GM23338 (cell line): ENCODE results near the gene ATXN7L2. TPM values are rescaled to one million over a fixed set of nuclear protein-coding genes. Genes with fewer than 3 reads are reported as not detected.

Experiments used
- ATAC-seq: fragments of 200-7000 bp; cut with Tn5 transposase; 3 replicates; pipeline ENCODE4 v1.9.1; 2020
- DNase-seq: peaks from one replicate; pipeline ENCODE4 v3.0.0-alpha.2; 2015; ENCODE audit warnings: low spot score
- H2AFZ ChIP-seq: fragments of 200-600 bp; sonication (generic); 2 replicates; pipeline ENCODE4 v1.8.0; 2016; ENCODE audit warnings: antibody characterized with exemption, mild to moderate bottlenecking, moderate library complexity
- H3F3A ChIP-seq: fragments of 200-600 bp; sonication (generic); replicated peaks from 2 replicates; pipeline ENCODE4 v1.8.0; 2017; ENCODE audit warnings: antibody characterized with exemption, mixed run types, low read depth
- H3K27ac ChIP-seq: fragments of 200-600 bp; sonication (generic); 2 replicates; pipeline ENCODE4 v1.6.1; 2016; ENCODE audit warnings: low read depth
- H3K27me3 ChIP-seq: fragments of 200-600 bp; sonication (generic); 2 replicates; pipeline ENCODE4 v1.8.0; 2016; ENCODE audit warnings: mild to moderate bottlenecking, mixed run types, moderate library complexity; ENCODE audit not compliant: insufficient read depth
- H3K36me3 ChIP-seq: fragments of 200-600 bp; sonication (generic); 2 replicates; pipeline ENCODE4 v1.8.0; 2016; ENCODE audit warnings: mild to moderate bottlenecking; ENCODE audit not compliant: insufficient read depth
- H3K4me1 ChIP-seq: fragments of 200-600 bp; sonication (generic); 2 replicates; pipeline ENCODE4 v1.8.0; 2016; ENCODE audit warnings: mild to moderate bottlenecking, moderate library complexity; ENCODE audit not compliant: insufficient read depth
- H3K4me2 ChIP-seq: fragments of 200-600 bp; sonication (generic); 2 replicates; pipeline ENCODE4 v1.7.1; 2017; ENCODE audit warnings: mixed run types
- H3K4me3 ChIP-seq: fragments of 200-600 bp; sonication (generic); 2 replicates; pipeline ENCODE4 v1.6.1; 2016; ENCODE audit warnings: mixed run types
- H3K79me2 ChIP-seq: fragments of 200-600 bp; sonication (generic); replicated peaks from 2 replicates; pipeline ENCODE4 v1.8.0; 2017; ENCODE audit warnings: mild to moderate bottlenecking; ENCODE audit not compliant: insufficient read depth
- H3K9me2 ChIP-seq: fragments of 200-600 bp; sonication (generic); 2 replicates; pipeline ENCODE4 v1.8.0; 2017; ENCODE audit not compliant: insufficient read depth
- H4K20me1 ChIP-seq: fragments of 200-600 bp; sonication (generic); replicated peaks from 2 replicates; pipeline ENCODE4 v1.8.0; 2017; ENCODE audit warnings: mild to moderate bottlenecking; ENCODE audit not compliant: insufficient read depth
- H3K27ac Mint-ChIP-seq: 2 replicates; pipeline ENCODE4 v1.8.0; 2020; ENCODE audit warnings: inconsistent platforms, mild to moderate bottlenecking, moderate library complexity, mixed read lengths
- H3K27me3 Mint-ChIP-seq: 3 replicates; pipeline ENCODE4 v1.8.0; 2022; ENCODE audit warnings: low read depth, mild to moderate bottlenecking, moderate library complexity, mixed read lengths, inconsistent platforms; ENCODE audit not compliant: insufficient read depth, poor library complexity
- H3K36me3 Mint-ChIP-seq: 3 replicates; pipeline ENCODE4 v1.8.0; 2021; ENCODE audit warnings: low read depth, mild to moderate bottlenecking, inconsistent platforms, moderate library complexity, mixed read lengths
- H3K4me1 Mint-ChIP-seq: 3 replicates; pipeline ENCODE4 v1.8.0; 2020; ENCODE audit warnings: mild to moderate bottlenecking, inconsistent platforms, mixed read lengths
- H3K4me3 Mint-ChIP-seq: 3 replicates; pipeline ENCODE4 v1.8.0; 2021; ENCODE audit warnings: moderate library complexity, mild to moderate bottlenecking, inconsistent platforms, mixed read lengths
- H3K9me3 Mint-ChIP-seq: 3 replicates; pipeline ENCODE4 v1.8.0; 2020; ENCODE audit warnings: moderate library complexity, mild to moderate bottlenecking, inconsistent platforms, mixed read lengths
- CREB1 ChIP-seq: fragments of 250-450 bp; sonication (Bioruptor Pico); IDR thresholded peaks from 2 replicates; pipeline ENCODE4 v1.5.0; 2020; ENCODE audit warnings: low read depth, mild to moderate bottlenecking, moderate library complexity
- EZH2 ChIP-seq: fragments of 200-600 bp; sonication (generic); IDR thresholded peaks from one replicate; pipeline ENCODE4 v1.8.0; 2017; ENCODE audit warnings: antibody characterized with exemption, mild to moderate bottlenecking, low read depth; ENCODE audit not compliant: unreplicated experiment
- EZH2phosphoT487 ChIP-seq: fragments of 200-600 bp; sonication (generic); IDR thresholded peaks from one replicate; pipeline ENCODE4 v1.8.1; 2018; ENCODE audit warnings: antibody characterized with exemption; ENCODE audit not compliant: unreplicated experiment
- JUNB ChIP-seq: IDR thresholded peaks from one replicate; pipeline ENCODE4 v1.6.1; 2016; ENCODE audit warnings: antibody characterized with exemption; ENCODE audit not compliant: unreplicated experiment
- NANOG ChIP-seq: IDR thresholded peaks from 2 replicates; pipeline ENCODE4 v1.6.1; 2016; ENCODE audit warnings: antibody characterized with exemption, borderline replicate concordance
- STAT1 ChIP-seq: IDR thresholded peaks from one replicate; pipeline ENCODE4 v1.6.1; 2016; ENCODE audit warnings: antibody characterized with exemption; ENCODE audit not compliant: unreplicated experiment
- polyA plus RNA-seq: library from polyadenylated mRNA; unstranded; fragments of >200 nt; fragmentation: Nextera tagmentation; extraction: Ambion mirVana; gene quantifications from 2 replicates; pipeline ENCODE4 v1.2.1, GENCODE V29; 2016
- total RNA-seq: library from RNA; depleted of rRNA; stranded (reverse); fragments of >200 nt; shearing (Covaris generic); gene quantifications from 2 replicates; pipeline ENCODE4 v1.2.3, GENCODE V29; 2014
- TF ChIP-seq, protein P1 (sequence below): IDR thresholded peaks from 2 replicates; pipeline ENCODE4 v1.6.1; 2016; ENCODE audit warnings: antibody characterized with exemption
- TF ChIP-seq, protein P2 (sequence below), 2 experiments: fragments of 200-600 bp in 1 of 2; sonication (generic) in 1 of 2; conservative IDR thresholded peaks; 2 replicates each; pipeline versions ENCODE4 v1.5.1 to v1.6.1; 2016 to 2017; ENCODE audit warnings: antibody characterized with exemption in 2 of 2, low read depth in 2 of 2, mild to moderate bottlenecking in 2 of 2, moderate library complexity in 1 of 2
- TF ChIP-seq, protein P3 (sequence below): fragments of 250-450 bp; sonication (Bioruptor Pico); IDR thresholded peaks from 2 replicates; pipeline ENCODE4 v1.5.0; 2020; ENCODE audit warnings: mild to moderate bottlenecking, moderate library complexity

Gene ATXN7L2
- total and polyA plus RNA-seq, 2 experiments from 2014 or later = 8.0 to 9.9 TPM

DNA sequence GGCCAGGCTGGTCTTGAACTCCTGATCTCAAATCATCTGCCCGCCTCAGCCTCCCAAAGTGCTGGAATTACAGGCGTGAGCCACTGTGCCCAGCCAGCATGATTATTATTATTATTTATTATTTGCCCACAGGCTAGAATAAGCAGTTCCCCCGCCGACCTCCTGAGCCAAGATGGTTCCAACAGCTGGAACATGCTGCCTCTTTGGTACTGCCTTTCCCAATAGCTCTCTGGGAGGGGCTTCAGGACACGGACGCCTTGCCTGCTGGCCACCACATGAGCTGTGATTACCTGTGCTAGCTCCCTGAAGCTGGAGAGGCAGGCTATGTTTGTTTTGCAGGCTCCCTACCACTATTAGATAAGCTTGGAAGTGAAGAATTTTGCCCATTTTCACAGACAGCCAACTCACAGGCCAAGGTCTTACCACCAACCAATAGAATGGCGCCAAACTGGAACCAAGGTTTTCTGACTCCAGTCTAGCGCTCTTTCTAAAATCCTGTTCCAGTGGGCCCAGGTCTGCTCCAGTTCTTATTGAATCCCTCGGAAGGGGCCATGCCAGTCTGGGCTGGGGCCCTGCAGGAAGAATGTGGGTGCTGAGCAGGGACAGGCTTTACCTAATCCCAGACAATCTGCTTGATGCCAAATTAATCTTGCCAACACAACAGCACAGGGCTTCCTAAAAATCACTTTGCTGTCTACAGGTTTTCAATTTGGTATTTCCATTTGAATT lies 53.9 kb downstream of the ATXN7L2 start:
- Histone ChIP-seq H3K36me3 (no peaks in the 10 kb centered on the region), H3K27me3 (no peaks in the 10 kb centered on the region), H3K27ac (no peak overlapping the region), H3K4me1 (peaks cover 3% of the 10 kb centered on the region; the same call in 1 of the 2 replicates), H3K9me2 (no peaks in the 10 kb centered on the region), H2AFZ (peak overlapping the region; percentile 89), H4K20me1 (no peaks in the 10 kb centered on the region), H3K4me2 (no peak overlapping the region), H3K4me3 (no peak overlapping the region), H3F3A (no peaks in the 10 kb centered on the region), H3K79me2 (no peaks in the 10 kb centered on the region)
- peaks cover 6% of the 10 kb centered on the region for H3K4me1 Mint-ChIP-seq
- peaks cover 3% of the 10 kb centered on the region for H3K27me3 Mint-ChIP-seq
- no peak overlapping the region for H3K4me3 Mint-ChIP-seq
- no peak overlapping the region for H3K27ac Mint-ChIP-seq
- DNase-seq = no peak
- no peaks in the 10 kb centered on the region for H3K9me3 Mint-ChIP-seq
- no peak for ATAC-seq
- H3K36me3 Mint-ChIP-seq = no peaks in the 10 kb centered on the region
- no peak for TF ChIP-seq CREB1 (CRISPR knock-in tag)
- TF ChIP-seq STAT1 = no peak
- TF ChIP-seq JUNB = no peak

DNA sequence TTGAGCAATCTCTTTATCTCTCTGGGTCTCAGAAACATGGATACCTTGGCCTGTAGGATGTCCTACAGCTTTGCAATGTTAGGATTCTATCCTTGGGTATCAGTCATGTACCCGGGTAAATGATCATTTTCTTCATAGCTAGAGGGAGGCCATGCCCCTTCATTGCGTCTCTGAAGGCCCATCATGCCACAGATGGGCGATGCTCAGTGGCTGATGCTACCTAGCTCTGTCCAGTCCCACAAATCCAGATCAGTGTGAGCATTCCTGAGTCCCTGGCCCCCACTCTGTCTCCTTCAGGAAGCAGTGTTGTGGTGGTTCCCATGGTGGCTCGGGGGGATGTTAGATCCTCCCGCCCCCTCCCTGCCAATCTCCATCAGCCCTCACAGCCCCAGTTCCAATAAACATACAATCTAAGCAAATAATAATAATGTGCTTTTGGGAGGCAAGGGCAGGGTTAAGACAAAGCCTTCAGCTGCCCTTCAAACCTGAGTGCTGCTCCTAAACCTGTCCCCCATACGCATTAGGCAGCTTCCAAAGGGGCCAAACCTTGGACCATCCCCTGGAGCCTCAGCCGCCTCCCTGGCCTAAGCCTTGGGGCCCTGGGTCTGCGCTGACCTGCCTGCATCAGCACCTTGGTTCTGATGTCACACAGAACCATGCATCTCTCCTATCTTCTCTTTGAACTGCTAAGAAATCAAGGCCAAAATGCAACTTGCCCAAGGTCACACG lies 55.3 kb downstream of the ATXN7L2 start:
- peaks cover 3% of the 10 kb centered on the region for H3K27me3 Mint-ChIP-seq
- H3K79me2 ChIP-seq = no peaks in the 10 kb centered on the region
- H2AFZ ChIP-seq = no peak overlapping the region
- no peaks in the 10 kb centered on the region for H3K9me2 ChIP-seq
- no peaks in the 10 kb centered on the region for H3K36me3 ChIP-seq
- H3K4me2 ChIP-seq = no peak overlapping the region
- no peak overlapping the region for H3K27ac ChIP-seq
- H3K4me1 Mint-ChIP-seq = peaks cover 7% of the 10 kb centered on the region
- H3K4me1 ChIP-seq = no peaks in the 10 kb centered on the region
- H3K4me3 Mint-ChIP-seq = no peak overlapping the region; the same call in 2 of the 3 replicates
- DNase-seq = no peak
- H3K4me3 ChIP-seq = no peak overlapping the region
- no peak overlapping the region for H3K27ac Mint-ChIP-seq
- ATAC-seq = no peak
- H3F3A ChIP-seq = no peaks in the 10 kb centered on the region
- no peaks in the 10 kb centered on the region for H3K9me3 Mint-ChIP-seq
- no peaks in the 10 kb centered on the region for H4K20me1 ChIP-seq
- H3K36me3 Mint-ChIP-seq = no peaks in the 10 kb centered on the region
- no peaks in the 10 kb centered on the region for H3K27me3 ChIP-seq
- TF ChIP-seq, protein P1, sequence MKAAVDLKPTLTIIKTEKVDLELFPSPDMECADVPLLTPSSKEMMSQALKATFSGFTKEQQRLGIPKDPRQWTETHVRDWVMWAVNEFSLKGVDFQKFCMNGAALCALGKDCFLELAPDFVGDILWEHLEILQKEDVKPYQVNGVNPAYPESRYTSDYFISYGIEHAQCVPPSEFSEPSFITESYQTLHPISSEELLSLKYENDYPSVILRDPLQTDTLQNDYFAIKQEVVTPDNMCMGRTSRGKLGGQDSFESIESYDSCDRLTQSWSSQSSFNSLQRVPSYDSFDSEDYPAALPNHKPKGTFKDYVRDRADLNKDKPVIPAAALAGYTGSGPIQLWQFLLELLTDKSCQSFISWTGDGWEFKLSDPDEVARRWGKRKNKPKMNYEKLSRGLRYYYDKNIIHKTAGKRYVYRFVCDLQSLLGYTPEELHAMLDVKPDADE = no peak
- TF ChIP-seq, protein P2, sequence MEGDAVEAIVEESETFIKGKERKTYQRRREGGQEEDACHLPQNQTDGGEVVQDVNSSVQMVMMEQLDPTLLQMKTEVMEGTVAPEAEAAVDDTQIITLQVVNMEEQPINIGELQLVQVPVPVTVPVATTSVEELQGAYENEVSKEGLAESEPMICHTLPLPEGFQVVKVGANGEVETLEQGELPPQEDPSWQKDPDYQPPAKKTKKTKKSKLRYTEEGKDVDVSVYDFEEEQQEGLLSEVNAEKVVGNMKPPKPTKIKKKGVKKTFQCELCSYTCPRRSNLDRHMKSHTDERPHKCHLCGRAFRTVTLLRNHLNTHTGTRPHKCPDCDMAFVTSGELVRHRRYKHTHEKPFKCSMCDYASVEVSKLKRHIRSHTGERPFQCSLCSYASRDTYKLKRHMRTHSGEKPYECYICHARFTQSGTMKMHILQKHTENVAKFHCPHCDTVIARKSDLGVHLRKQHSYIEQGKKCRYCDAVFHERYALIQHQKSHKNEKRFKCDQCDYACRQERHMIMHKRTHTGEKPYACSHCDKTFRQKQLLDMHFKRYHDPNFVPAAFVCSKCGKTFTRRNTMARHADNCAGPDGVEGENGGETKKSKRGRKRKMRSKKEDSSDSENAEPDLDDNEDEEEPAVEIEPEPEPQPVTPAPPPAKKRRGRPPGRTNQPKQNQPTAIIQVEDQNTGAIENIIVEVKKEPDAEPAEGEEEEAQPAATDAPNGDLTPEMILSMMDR (conservative IDR thresholded peaks at IDR 0.05; ENCODE audit: low read depth in 2 of 2) = no peak
- TF ChIP-seq EZH2phosphoT487 (no peak), CREB1 (CRISPR knock-in tag) (no peak), JUNB (no peak), EZH2 (no peak), NANOG (no peak), STAT1 (no peak)
- TF ChIP-seq, protein P3, sequence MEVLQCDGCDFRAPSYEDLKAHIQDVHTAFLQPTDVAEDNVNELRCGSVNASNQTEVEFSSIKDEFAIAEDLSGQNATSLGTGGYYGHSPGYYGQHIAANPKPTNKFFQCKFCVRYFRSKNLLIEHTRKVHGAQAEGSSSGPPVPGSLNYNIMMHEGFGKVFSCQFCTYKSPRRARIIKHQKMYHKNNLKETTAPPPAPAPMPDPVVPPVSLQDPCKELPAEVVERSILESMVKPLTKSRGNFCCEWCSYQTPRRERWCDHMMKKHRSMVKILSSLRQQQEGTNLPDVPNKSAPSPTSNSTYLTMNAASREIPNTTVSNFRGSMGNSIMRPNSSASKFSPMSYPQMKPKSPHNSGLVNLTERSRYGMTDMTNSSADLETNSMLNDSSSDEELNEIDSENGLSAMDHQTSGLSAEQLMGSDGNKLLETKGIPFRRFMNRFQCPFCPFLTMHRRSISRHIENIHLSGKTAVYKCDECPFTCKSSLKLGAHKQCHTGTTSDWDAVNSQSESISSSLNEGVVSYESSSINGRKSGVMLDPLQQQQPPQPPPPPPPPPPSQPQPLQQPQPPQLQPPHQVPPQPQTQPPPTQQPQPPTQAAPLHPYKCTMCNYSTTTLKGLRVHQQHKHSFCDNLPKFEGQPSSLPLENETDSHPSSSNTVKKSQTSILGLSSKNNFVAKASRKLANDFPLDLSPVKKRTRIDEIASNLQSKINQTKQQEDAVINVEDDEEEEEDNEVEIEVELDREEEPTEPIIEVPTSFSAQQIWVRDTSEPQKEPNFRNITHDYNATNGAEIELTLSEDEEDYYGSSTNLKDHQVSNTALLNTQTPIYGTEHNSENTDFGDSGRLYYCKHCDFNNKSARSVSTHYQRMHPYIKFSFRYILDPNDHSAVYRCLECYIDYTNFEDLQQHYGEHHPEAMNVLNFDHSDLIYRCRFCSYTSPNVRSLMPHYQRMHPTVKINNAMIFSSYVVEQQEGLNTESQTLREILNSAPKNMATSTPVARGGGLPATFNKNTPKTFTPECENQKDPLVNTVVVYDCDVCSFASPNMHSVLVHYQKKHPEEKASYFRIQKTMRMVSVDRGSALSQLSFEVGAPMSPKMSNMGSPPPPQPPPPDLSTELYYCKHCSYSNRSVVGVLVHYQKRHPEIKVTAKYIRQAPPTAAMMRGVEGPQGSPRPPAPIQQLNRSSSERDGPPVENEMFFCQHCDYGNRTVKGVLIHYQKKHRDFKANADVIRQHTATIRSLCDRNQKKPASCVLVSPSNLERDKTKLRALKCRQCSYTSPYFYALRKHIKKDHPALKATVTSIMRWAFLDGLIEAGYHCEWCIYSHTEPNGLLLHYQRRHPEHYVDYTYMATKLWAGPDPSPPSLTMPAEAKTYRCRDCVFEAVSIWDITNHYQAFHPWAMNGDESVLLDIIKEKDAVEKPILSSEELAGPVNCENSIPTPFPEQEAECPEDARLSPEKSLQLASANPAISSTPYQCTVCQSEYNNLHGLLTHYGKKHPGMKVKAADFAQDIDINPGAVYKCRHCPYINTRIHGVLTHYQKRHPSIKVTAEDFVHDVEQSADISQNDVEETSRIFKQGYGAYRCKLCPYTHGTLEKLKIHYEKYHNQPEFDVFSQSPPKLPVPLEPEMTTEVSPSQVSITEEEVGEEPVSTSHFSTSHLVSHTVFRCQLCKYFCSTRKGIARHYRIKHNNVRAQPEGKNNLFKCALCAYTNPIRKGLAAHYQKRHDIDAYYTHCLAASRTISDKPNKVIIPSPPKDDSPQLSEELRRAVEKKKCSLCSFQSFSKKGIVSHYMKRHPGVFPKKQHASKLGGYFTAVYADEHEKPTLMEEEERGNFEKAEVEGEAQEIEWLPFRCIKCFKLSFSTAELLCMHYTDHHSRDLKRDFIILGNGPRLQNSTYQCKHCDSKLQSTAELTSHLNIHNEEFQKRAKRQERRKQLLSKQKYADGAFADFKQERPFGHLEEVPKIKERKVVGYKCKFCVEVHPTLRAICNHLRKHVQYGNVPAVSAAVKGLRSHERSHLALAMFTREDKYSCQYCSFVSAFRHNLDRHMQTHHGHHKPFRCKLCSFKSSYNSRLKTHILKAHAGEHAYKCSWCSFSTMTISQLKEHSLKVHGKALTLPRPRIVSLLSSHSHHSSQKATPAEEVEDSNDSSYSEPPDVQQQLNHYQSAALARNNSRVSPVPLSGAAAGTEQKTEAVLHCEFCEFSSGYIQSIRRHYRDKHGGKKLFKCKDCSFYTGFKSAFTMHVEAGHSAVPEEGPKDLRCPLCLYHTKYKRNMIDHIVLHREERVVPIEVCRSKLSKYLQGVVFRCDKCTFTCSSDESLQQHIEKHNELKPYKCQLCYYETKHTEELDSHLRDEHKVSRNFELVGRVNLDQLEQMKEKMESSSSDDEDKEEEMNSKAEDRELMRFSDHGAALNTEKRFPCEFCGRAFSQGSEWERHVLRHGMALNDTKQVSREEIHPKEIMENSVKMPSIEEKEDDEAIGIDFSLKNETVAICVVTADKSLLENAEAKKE = no peak
